Superior temporal gyrus (tissue), 1 donor: ENCODE measurements around the gene IRS4.

Experiments
- DNase-seq: peaks from one replicate; pipeline ENCODE4 v3.0.0-alpha.2; 2016; ENCODE audit errors: extremely low spot score

IRS4 gene

DNA sequence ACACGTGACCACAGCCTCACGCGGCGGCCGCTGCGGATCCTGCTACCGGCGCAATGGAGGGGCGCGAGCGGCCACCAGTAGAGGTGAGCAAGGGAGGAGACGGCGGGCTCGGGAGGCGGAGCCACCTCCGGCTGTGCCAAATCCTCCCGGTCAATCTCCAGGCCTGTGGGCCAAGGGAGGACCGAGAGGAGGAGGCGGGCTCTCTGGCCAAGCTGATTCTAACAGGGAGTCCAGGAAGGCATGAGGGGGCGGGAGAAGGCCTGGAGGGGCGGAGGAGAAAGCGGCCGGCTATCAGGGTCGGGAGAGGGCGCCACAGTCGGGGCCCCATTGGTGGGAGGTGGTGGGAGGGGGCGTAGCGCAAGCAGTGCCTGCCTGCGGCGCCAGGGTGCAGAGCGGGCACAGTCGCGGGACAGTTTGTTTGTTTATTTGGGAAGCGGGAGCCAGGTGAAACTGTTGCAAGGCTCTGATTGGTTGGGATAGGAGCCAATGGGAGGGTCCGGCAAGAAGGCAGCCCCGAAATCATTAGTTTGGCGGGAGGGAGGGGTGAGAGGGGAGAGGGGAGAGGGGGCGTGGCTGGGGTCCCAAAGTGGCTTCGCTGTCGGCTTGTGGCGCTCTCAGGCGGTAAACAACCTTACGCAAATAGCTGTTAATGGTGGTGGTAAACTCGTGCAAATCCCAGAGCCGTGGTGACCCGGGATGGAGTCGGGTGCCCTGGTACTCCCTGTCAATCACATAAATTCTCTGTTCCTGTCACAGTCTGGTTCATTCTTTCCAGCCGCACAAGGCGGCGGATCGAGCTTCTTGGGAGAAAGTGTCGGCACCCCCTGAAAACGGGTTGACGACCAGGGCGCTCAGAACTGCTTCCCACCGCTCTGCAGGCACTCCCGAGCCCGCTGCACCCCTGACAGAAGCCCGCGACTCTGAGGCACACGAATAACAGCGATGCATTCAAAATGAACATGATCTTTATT, at the start of gene IRS4:
Gene IRS4, minus strand, starts transcription at position 55 of the 971 bp plus-strand sequence.
- DNase-seq = no peak

- DNase-seq = no peak
Measured at GRCh38 chrX:108772549-108772948, 36.2 kb upstream of the IRS4 start.

- DNase-seq = no peak
Measured at GRCh38 chrX:108763559-108763958, 27.2 kb upstream of the IRS4 start.

DNA sequence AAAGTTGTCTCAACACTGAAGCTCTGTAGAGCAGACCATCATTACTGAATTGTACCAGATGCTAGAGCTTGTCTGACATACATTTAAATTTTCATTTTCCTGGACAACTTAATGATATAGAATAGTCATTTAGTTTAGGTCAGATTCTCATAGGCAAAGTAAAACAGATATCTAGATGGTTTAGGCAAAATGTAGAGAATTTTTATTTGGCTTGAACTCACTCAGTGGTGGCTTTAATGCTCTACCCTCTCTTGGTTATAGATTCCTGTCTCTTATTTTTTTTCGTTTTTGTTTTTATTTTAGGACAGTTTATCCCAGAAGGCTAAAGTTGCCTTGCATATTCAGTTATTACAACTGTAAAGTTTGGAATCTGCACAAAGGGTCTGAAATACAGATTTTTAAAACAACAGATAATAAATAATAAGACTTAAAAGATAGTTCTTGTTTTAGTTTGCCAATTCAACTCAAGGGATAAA, 4.0 kb upstream of the IRS4 start:
- no peak for DNase-seq

DNA sequence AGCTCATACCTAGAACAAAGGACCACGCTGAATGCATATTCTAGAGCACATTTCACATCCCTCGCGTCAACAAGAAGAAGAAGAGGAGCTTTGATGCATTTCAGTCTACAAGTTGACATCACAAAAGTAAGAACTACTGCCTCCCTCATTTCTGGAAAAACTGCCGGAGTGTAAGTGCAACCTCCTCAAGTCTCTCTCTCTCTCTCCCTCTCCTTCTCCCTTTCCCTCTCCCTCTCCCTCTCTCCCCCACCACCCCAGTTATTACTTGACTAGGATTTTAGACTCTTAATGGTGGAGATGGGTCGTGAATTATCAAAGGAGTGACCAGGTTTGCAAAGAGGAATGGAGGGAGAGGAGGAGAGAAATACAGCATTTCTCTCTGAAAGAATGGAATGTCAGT, 1.4 kb upstream of the IRS4 start:
- no peak for DNase-seq

- no peak for DNase-seq
Measured at GRCh38 chrX:108735679-108736508, 469 bp downstream of the IRS4 start.

DNA sequence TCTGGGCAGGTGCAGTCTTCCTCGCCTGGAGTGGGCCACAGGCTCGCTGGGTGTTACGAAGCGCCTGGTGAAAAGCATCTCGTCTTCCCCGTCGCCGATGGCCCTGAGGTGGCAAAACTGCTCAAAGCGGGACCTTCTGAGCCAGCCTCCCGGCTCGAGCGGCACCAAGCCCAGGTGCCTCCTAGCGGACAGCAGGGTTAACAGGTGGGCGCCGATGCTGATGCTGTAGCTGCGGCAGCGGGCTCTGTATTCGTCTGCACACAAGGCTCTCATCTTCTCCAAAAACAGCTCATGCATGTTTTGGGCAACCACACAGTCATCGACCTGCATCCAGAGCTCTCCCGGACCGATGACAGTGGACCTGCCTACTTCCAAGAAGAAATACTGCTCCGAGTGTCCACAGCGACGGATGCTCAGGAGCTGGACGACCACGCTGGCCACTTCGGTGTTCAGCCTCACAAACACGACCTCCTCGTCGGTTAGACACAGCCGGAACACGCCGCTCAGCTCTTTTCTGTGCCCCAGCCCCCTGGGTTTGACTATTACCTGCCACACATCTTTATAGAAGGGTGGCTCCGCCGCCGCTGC, 1.2 kb downstream of the IRS4 start:
- DNase-seq = no peak

DNA sequence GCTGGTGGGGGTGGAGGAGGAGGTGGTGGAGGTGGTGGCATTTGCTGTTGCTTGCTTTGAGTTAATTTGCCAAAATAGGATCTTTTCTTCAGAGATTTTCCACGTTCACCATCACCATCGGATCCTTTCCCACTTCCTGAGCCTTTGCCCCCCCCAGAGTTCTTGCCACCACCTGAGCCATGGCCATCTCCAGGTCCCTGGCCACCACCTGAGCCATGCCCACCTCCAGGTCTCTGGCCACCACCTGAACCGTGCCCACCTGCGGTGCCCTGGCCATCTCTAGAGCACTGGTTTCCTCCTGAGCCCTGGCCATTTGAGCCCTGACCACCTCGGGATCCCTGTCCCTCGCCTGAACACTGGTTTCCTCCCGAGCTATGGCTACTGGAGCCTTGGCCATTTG, 1.9 kb downstream of the IRS4 start:
- DNase-seq = no peak

- no peak for DNase-seq
Measured at GRCh38 chrX:108732630-108733321, 3.6 kb downstream of the IRS4 start.

- no peak for DNase-seq
Measured at GRCh38 chrX:108731153-108731552, 5.2 kb downstream of the IRS4 start.

DNA sequence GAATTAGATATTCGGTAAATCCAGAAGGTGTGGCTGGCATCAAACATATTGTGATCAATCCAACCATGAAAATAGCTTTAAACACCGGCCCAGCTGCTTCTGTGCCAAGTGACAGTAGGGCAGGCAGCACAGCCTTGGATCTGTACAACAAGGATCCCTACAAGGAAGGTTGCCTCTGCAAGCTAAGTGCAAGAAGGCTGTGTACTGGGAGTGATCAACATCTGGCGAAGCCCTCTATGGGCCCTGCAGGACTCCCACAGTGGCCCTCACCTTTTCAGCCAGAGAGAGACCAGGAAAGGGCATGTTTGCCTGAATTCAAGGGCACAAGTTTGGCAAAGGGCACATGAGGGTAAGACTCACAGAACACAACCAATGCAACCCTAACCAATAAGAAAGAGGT, 9.6 kb downstream of the IRS4 start:
- DNase-seq = no peak

DNA sequence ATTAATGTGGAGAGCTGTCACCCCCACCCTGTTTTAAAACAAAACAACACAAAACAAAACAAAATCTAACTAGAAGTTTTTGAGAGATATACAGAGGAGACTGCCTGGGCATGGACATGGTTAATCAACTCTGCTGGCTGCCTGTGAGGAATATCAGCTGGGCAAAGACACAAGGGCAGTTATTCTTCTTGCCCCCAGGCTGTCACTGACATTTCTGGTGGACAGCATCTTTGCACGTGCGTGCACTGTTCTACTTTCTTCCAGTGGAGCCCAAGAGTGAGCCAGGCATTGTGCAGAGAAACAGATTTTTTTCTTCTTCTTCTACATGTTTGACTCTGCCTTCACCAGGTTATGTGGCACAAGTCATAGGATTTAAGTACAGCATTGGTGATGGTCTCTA, 13.8 kb downstream of the IRS4 start:
- no peak for DNase-seq

DNA sequence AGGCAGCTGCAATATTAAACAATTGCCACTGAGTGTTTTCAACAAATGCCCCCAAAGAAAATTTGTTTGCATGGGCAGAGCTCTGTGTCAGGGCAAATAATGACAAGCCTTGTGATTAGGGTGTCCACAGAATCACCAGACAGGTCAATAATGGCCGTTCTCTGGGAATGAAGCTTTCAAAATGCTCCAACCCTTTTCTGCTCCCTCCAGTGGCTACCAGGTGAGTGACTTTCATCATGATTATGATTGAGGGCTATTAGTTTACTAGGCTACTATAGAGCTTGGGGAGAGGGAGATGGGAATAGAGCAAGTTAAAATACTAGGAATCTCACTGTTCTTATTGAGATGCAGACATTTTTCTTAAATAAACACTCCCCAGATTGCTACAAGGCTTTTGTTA, 23.5 kb downstream of the IRS4 start:
- no peak for DNase-seq

DNA sequence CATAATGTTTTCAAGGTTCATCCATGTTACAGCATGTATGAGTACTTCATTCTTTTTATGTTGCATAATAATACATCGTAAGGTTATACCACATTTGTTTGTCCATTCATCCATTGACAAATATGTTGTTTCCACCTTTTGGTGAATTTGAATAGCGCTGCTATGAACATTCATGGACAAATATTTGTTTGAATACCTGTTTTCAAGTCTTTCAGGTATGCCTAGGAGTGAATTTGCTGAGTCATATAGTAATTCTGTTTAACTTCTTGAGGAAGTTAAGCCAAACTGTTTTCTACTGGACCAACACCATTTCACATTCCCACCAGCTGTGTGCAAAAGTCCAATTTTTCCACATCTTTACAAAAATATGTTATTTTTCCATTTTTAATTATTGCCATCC, 31.5 kb downstream of the IRS4 start:
- no peak for DNase-seq

DNA sequence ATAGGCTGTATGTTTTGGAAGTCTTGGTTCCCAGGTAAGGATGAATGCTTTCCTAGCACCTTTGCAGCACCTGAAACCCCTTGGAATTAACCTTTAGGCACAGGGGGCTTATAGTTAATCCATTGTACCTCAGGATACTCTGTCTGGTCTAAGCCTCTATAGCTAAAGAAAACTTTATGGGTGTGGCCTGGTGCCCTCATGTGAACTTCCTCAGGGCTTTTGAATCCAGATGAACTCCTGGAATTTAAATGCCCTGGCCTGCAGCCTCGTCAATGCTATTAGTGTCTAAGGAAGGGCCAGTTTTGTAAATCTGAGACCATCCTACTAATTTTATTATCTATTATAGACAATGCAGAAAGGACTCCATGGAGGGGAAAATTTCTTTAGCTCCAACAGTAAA, 33.8 kb downstream of the IRS4 start:
- no peak for DNase-seq

DNA sequence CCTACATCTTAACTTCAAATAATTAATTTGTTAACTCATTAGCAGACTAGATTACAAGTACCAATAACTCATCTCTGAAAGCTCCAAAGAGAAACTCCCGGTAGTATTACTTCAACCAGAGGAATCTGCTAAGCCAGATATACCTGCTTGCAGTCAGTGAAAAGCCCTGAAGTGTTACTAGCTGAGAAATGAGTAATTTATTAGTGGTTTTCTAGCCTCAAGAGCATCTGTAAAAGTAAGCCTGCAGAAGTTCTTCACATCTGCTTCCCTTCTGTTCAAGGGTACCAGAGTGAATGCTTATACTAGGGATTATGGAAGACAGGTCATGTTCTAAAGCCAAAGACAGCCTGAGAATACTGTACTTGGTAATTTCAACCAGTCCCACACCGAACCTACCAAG, 34.7 kb downstream of the IRS4 start:
- DNase-seq = no peak

DNA sequence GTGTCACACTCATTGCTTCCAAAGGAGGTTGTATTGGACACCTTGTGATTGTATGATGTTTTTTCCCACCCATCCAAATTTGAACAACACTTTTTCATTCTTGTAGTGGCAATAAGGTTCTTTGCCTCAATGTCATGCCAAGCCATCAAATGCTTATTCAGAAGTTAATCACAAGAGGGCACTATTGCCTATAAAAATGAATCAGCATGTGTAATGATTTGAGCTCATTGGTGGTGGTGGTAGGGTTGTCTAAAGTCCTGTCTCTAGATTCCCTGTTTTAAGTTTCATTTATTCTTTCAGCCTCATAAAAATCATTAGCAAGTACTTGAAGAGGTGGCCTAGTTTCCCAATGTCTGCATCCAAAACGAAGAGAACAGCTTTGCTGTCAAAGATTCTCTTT, 37.0 kb downstream of the IRS4 start:
- DNase-seq = peak; percentile 67

DNA sequence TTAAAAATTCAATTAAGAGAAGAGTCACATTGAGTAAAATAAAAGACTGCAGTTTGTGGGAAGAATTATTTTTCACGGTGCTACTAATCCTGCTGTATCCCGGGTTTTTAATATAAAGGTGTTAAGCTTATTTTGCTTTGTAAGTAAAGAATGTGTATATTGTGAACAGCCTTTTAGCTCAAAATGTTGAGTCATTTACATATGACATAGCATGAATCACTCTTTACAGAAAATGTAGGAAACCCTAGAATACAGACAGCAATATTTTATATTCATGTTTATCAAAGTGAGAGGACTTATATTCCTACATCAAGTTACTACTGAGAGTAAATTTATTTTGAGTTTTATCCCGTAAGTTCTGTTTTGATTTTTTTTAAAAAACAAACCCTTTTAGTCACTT, 39.7 kb downstream of the IRS4 start:
- no peak for DNase-seq
